ENCODE data around the gene ENDOD1.

- TF ChIP-seq CTCF (IDR thresholded peaks at IDR 0.05), result no peak
- no peak for TF ChIP-seq POLR2AphosphoS5 (IDR thresholded peaks at IDR 0.05)
Measured at GRCh38 chr11:95115597-95115996, 26.0 kb downstream of the ENDOD1 start.

Data from prostate gland (tissue), 2 donors.